SK-N-MC (cell line): ENCODE results near the gene PES1.

Source experiments
- EZH2 ChIP-seq: fragments of 200-600 bp; sonication (generic); IDR thresholded peaks from one replicate; pipeline ENCODE4 v1.6.1; 2017; ENCODE audit warnings: antibody characterized with exemption
- POLR2AphosphoS5 ChIP-seq: IDR thresholded peaks from 2 replicates; pipeline ENCODE4 v1.6.1; 2012; ENCODE audit warnings: mild to moderate bottlenecking, low read depth, low read length, borderline replicate concordance

DNA sequence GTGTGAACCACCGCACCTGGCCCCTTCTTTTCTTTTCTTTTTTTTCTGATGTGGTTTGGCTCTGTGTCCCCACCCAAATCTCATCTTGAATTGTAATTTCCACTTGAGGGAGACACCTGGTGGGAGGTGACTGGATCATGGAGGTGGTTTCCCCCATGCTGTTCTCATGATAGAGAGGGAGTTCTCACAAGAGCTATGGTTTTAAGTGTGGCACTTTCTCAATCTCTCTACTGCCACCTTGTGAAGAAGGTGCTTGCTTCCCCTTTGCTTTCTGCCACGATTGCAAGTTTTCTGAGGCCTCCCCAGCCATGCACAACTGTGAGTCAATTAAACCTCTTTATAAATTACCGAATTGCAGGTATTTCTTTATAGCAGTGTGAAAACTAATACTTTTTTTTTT lies 10.3 kb upstream of the PES1 start:
- TF ChIP-seq EZH2 = no peak
- TF ChIP-seq POLR2AphosphoS5 = no peak
